GM19467 (cell line): Measurements from ENCODE around the gene HNRNPL.
"Not testable (repeated sequence)": the region's sequence is repeated elsewhere in the genome, so short reads cannot be mapped to it uniquely, and the experiment has no call there.

Experiments
- ATAC-seq: cut with Tn5 transposase; IDR thresholded peaks from one replicate; pipeline ENCODE4 v1.9.1; 2021; ENCODE audit warnings: mild to moderate bottlenecking, moderate library complexity; ENCODE audit not compliant: unreplicated experiment

HNRNPL gene

GRCh38 chr19:38869836-38870607 is 20.2 kb upstream of the HNRNPL start:
- peak; percentile 62 for ATAC-seq

GRCh38 chr19:38869160-38869835 is 19.5 kb upstream of the HNRNPL start:
- ATAC-seq, result no peak

GRCh38 chr19:38868551-38868950 is 18.8 kb upstream of the HNRNPL start:
- no peak for ATAC-seq

- no peak for ATAC-seq
Observed at GRCh38 chr19:38867171-38867780, 17.5 kb upstream of the HNRNPL start.

DNA sequence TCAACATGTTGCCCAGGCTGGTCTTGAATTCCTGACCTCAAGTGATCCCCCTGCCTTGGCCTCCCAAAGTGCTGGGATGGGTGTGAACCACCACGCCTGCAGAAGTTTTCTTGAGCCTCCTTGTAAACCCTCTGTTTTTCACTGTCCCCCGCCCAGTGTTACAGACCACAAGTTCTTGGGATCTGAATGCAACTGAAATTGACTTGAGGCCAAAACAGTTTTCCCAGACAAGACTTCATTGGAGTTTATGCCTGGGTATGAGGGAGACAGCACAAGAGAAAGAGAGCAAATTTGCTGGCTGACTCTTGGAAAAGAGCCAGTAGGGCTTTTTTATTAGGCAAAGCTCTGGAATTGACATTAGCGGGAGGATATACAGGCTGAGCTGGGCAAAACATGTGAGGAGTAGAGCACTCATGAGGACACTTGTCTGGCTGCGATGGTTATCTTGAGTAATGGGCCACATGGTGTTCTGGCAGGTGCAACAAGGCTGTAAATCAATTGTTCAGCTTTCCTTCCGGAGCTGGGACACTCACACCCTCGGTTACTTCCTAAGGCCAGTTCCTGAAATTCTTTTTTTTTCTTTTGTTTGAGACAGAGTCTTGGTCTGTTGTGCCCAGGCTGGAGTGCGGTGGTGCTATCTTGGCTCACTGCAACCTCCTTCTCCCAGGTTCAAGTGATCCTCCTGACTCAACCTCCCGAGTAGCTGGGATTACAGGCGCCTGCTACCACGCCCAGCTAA is 12.7 kb upstream of the HNRNPL start:
- ATAC-seq, result no peak

- ATAC-seq, result no peak
Observed at GRCh38 chr19:38861368-38861767, 11.6 kb upstream of the HNRNPL start.

- ATAC-seq, result not testable (repeated sequence)
Observed at GRCh38 chr19:38859631-38860204, 9.9 kb upstream of the HNRNPL start.

DNA sequence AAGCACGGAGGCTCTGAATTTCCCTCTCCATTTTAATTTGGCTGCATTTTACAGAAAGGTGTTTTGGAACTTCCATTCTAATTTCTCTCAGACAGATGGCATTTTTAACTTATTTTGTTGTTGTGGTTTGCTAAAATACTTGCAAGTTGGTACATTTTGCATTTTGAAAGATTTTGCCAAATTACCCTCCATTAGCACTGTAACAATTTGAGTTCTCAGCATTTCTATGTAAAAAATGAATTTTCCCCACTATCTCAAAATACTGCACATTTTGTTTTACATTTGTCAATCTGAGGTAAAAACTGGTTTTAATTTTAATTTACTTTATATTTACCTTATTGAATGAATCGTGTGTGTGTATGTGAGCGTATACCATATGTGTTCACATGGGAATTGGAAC is 7.0 kb upstream of the HNRNPL start:
- ATAC-seq, result no peak

DNA sequence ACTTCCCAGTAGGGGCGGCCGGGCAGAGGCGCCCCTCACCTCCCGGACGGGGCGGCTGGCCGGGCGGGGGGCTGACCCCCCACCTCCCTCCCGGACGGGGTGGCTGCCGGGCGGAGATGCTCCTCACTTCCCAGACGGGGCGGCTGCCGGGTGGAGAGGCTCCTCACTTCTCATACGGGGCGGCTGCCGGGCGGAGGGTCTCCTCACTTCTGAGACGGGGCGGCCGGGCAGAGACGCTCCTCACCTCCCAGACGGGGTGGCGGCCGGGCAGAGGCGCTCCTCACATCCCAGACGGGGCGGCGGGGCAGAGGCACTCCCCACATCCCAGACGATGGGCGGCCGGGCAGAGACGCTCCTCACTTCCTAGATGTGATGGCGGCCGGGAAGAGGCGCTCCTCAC is 6.0 kb upstream of the HNRNPL start:
- ATAC-seq, result not testable (repeated sequence)

DNA sequence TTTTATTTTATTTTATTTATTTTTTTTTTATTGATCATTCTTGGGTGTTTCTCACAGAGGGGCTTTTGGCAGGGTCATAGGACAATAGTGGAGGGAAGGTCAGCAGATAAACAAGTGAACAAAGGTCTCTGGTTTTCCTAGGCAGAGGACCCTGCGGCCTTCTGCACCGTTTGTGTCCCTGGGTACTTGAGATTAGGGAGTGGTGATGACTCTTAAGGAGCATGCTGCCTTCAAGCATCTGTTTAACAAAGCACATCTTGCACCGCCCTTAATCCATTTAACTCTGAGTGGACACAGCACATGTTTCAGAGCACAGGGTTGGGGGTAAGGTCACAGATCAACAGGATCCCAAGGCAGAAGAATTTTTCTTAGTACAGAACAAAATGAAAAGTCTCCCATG is 5.2 kb upstream of the HNRNPL start:
- ATAC-seq, result not testable (repeated sequence)

DNA sequence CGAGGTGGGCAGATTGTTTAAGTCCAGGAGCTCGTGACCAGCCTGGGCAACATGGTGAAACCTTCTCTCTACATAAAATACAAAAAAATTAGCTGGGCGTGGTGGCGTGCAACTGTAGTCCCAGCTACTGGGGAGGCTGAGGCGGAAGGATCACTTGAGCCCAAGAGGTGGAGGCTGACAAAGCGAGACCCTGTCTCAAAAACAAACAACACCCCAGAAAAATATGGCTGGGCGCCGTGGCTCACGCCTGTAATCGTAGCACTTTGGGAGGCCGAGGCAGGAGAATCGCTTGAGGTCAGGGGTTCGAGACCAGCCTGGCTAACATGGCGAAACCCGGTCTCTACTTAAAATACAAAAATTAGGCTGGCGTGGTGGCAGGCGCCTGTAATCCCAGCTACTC is 3.4 kb upstream of the HNRNPL start:
- ATAC-seq, result no peak

DNA sequence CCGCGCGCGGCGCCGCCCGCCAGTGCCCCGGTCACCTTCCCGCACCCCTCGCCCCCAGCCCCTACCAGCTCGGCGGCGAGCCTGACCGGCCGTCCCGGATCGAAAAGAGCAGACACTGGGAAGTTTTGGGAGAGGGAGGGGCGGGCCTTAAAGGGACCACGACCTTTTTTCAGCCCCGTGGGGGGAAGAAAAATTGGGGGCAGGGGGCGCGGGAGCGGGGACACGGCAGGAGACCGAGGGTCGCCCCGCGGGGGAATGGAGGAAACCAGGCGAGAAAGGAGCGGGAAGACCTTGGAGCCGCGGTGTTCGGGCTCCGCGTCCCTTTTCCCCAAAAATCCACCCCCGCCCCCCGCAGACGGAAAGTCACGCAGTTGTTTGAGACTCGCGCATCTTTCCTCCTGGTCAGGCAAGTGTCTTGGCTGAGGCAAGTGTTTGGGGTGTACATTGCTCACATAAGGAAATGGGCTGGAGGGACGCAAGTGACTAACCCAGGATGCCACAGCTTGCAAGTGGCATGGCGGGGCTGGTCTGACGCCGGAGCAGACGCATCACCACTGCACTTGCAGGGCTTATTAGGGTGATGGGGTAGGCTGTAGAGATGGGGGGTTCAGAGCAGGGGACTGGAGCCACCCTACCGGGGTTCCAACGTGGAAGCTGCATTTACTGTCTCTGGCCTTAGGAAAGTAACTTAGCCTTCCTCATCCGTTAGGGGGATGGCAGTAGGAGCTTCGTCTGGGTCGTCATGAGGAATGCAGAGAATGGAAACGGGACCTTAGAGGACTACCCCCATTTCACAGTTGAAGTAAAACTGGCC is 2.7 kb upstream of the HNRNPL start:
- no peak for ATAC-seq

- ATAC-seq, result no peak
Observed at GRCh38 chr19:38851622-38852230, 1.9 kb upstream of the HNRNPL start.

- ATAC-seq, result no peak
Observed at GRCh38 chr19:38850976-38851621, 1.3 kb upstream of the HNRNPL start.

DNA sequence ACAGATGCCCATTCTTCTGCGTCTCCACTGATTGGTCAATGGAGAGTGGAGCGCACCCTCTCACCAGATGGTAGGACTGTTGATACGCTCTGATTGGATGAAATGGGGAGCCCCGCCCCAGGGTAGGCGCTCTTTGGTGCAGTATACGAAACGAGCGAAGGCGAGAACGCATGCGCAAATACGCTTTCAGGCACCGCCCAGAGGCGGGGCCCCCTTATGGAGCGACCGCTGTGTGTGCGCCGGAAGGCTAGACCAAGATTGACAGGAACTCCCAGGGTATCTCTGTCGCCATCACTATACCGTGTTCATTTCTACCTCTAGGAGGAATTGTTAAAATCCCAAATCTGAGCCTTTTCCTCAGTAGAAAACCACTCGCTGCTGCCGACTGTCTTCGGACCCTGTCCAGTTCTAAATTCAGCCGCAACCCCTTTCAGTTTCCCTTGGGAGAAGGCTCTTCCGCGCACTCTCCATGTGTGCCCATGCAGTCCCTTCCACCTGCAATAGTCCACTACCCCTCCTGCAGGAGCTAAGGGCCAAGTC is 720 bp upstream of the HNRNPL start:
- peak; percentile 53 for ATAC-seq

DNA sequence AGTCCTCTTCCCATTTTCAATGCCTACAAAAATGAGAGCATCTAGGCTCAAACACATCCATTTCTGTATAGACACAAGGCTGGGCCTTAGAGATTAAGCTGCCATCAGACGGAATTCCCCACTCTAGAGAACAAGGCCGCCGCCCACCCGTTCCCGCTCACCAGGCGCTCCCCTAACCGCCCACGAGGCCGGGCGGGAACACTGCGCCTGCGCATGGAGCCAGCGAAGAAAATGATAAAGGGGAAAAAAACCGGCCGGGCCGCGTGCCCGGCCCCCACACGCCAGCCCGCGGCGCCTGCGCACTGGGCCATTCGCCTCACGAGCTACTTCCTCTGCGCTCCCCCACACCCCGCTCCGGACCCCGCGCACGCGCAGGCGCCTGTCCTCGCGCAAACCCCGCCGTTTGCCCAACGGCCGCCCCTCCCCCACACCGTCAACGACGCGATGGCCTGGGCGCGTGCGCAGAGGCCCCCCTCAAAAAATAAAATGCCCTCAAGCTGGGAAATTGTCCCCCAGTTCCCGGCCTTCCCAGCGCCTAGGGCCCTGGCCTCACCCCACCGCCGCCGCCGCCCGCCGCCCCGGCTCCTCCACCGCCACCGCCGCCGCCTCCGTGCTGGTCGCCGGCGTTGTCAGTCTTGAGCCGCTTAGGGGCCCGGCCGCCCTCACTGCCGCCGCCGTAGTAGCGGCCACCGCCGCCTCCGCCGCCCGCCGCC is 483 bp downstream of the HNRNPL start:
- ATAC-seq, result peak; percentile 24

GRCh38 chr19:38848299-38849146 is 1.3 kb downstream of the HNRNPL start:
- no peak for ATAC-seq
